Tibial artery (tissue), 4 donors: ENCODE data around the gene CALHM4.

Source experiments
- DNase-seq, 2 donors: peaks; one replicate each; pipeline ENCODE4 v3.0.0-alpha.2; 2019
- H3K27ac ChIP-seq, 2 donors: fragments of 200-600 bp; sonication (generic) in 1 of 2; 1 replicate in 1 of 2; 2 replicates in 1 of 2; pipeline ENCODE4 v1.5.1; 2018 to 2019; ENCODE audit warnings: mild to moderate bottlenecking in 1 of 2
- H3K27me3 ChIP-seq, 2 donors: fragments of 200-600 bp; sonication (generic) in 1 of 2; one replicate each; pipeline versions ENCODE4 v1.5.1 to v1.6.0; 2016 to 2019
- H3K36me3 ChIP-seq, 3 donors: fragments of 200-600 bp; sonication (generic) in 2 of 3; one replicate each; pipeline ENCODE4 v1.5.1; 2016 to 2019; ENCODE audit warnings: mild to moderate bottlenecking in 2 of 3
- H3K4me1 ChIP-seq, 4 donors: fragments of 200-600 bp; sonication (generic) in 2 of 4; 1 replicate in 3 of 4; 2 replicates in 1 of 4; pipeline ENCODE4 v1.5.1; 2016 to 2019
- H3K4me3 ChIP-seq, 2 donors: fragments of 200-600 bp; sonication (generic) in 1 of 2; 1 replicate in 1 of 2; 2 replicates in 1 of 2; pipeline ENCODE4 v1.5.1; 2018 to 2019; ENCODE audit warnings: mild to moderate bottlenecking in 2 of 2
- H3K9me3 ChIP-seq, 3 donors: fragments of 200-600 bp; sonication (generic) in 1 of 3; one replicate each; pipeline ENCODE4 v1.5.1; 2016 to 2019
- CTCF ChIP-seq, 2 experiments: fragments of 200-600 bp in 1 of 2; fragments of 450-650 bp in 1 of 2; IDR thresholded peaks; one replicate each; pipeline ENCODE4 v1.5.1; 2017 to 2019; ENCODE audit warnings: antibody characterized with exemption in 2 of 2, mild to moderate bottlenecking in 1 of 2, moderate library complexity in 1 of 2
- intact Hi-C: fragments of 100-400 bp; cut with DNase I; formaldehyde crosslinking; loops from one replicate; pipeline ENCODE4 v1.15.0; 2023; ENCODE audit warnings: low total_unique reads

Gene CALHM4

DNA sequence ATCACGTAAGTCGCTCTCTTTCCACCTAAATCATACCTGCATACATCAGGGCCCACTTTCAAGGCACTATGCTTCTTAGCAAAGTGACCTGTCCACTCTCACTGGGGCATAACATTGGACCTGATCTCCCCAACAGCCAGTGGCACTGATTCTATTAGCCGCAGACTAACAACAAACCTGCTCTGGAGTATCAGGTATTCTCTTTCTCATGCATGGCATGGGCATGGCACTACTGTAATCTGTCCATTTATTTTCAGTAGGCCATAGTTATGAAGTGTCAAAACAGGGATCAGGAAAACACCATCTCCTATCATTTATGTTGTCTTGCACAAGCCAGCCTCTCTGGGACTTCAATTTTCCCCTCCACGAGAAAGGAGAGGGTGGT, 8.5 kb downstream of the CALHM4 start:
- Histone ChIP-seq H3K27me3 (no peaks in the 10 kb centered on the region), H3K27ac (no peak overlapping the region), H3K36me3 (no peaks in the 10 kb centered on the region), H3K4me1 (peaks cover 0 to 9% (median 2%) of the 10 kb centered on the region in 4 donors), H3K4me3 (no peak overlapping the region), H3K9me3 (no peaks in the 10 kb centered on the region)
- intact Hi-C loops: no loop called here
- TF ChIP-seq CTCF (IDR thresholded peaks at IDR 0.05): no peak
- DNase-seq: no peak

- intact Hi-C loops: no loop called here
- Histone ChIP-seq H3K27ac (no peak overlapping the region), H3K4me1 (peaks cover 0 to 9% (median 2%) of the 10 kb centered on the region in 4 donors), H3K27me3 (no peaks in the 10 kb centered on the region), H3K36me3 (no peaks in the 10 kb centered on the region), H3K4me3 (no peak overlapping the region), H3K9me3 (no peaks in the 10 kb centered on the region)
- DNase-seq: no peak
- no peak for TF ChIP-seq CTCF (IDR thresholded peaks at IDR 0.05)
Observed at GRCh38 chr6:116562614-116563013, 9.1 kb downstream of the CALHM4 start.

GRCh38 chr6:116563830-116564229, 10.3 kb downstream of the CALHM4 start:
- H3K27me3 ChIP-seq: no peaks in the 10 kb centered on the region
- H3K27ac ChIP-seq: no peak overlapping the region
- no peak for TF ChIP-seq CTCF (IDR thresholded peaks at IDR 0.05)
- intact Hi-C loops: no loop called here
- H3K4me3 ChIP-seq: no peak overlapping the region
- no peaks in the 10 kb centered on the region for H3K36me3 ChIP-seq
- H3K9me3 ChIP-seq: no peaks in the 10 kb centered on the region
- DNase-seq: no peak
- H3K4me1 ChIP-seq: peaks cover 0 to 5% (median 2%) of the 10 kb centered on the region in 4 donors

GRCh38 chr6:116564311-116564710, 10.8 kb downstream of the CALHM4 start:
- intact Hi-C loops: no loop called here
- Histone ChIP-seq H3K4me3 (no peak overlapping the region), H3K27me3 (no peaks in the 10 kb centered on the region), H3K4me1 (peaks cover 0 to 5% (median 2%) of the 10 kb centered on the region in 4 donors), H3K27ac (no peak overlapping the region), H3K36me3 (no peaks in the 10 kb centered on the region), H3K9me3 (no peaks in the 10 kb centered on the region)
- TF ChIP-seq CTCF (IDR thresholded peaks at IDR 0.05): no peak
- DNase-seq: no peak

DNA sequence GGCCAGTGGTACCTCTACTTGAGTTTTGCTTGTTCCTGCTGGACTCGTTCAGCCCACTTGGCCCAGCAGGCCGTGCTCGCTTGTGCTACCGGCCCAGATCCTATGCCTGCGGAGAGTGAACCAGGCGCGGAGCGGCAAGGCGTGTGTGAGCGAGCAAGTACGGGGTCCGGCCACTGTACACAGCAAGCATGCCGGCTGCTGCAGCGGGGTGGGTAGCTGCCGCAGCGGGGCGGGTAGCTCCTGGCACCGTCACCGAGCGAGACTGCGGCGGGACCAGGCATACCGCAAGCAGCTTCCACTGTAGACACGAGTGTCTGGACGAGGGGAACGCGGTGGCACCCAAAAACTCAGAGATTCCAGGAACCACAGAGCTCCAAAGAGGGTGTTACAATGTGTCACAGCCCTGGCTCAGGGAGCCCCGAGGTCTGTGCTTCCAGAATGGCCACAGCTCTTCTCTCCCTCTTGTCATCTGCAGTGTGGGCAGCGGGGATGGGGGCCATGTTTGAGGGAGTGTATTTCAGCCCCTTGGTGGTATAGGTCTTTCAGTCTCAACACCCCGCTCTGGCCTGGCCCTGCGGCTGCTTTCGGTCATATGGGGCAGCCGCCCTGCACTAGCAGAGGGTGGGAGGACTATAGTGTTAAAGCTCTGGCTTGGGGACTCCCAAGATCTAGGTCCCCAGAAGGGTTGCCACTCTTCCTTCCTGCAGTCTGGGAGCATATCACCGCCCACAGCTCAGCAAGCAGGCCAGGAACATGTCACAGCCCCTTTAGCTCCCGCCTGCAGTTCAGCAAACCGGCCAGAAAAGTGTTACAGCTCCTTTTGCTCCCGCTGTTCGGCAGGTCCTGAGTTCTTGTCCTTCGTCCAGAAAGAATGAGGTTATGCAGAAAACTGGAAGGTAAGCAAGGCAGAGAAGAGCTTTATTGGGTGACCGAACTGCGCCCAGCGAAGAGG, 11.6 kb downstream of the CALHM4 start:
- peak overlapping the region; percentile 34 to 40 for H3K4me3 ChIP-seq
- DNase-seq: no peak

More for the DNA sequence above, 11.6 kb downstream of the CALHM4 start:
- Histone ChIP-seq H3K27me3 (no peaks in the 10 kb centered on the region), H3K9me3 (no peaks in the 10 kb centered on the region), H3K4me1 (peaks cover 0 to 12% (median 9%) of the 10 kb centered on the region in 4 donors), H3K36me3 (no peaks in the 10 kb centered on the region), H3K27ac (peak overlapping the region in 1 of 2 donors; percentile 5)
- intact Hi-C loops: no loop called here
- no peak for TF ChIP-seq CTCF (IDR thresholded peaks at IDR 0.05)
